ENCODE results near the gene CHD9. TPM values are rescaled to one million over a fixed set of nuclear protein-coding genes. Genes with fewer than 3 reads are reported as not detected.

CHD9 gene
- total RNA-seq, 4 donors from 2014 or later, result 37.4 to 112 (median 64.4) TPM

- in situ Hi-C loops (cut with MboI; ENCODE audit: low pct_ligation_motif_present in 1 of 4, low pct_unique_long_range_greater_than_20kb in 1 of 4, low sequenced_read_pairs in 3 of 4), result loop anchor here in 1 of 4 donors (25.0 kb wide), 1 partner anchor 90 kb away; the partner anchor contains the start of genes CHD9 and CHD9NB
- no peak for DNase-seq
Measured at GRCh38 chr16:53152329-53152728, 97.5 kb downstream of the CHD9 start.

GRCh38 chr16:53153130-53153529 lies 98.3 kb downstream of the CHD9 start:
- Histone ChIP-seq H3K36me3 (peaks cover 0 to 17% (median 8%) of the 10 kb centered on the region in 4 donors), H3K27ac (no peak overlapping the region), H3K4me3 (no peak overlapping the region), H3K27me3 (no peaks in the 10 kb centered on the region), H3K4me1 (peaks cover 0 to 21% (median under 1%) of the 10 kb centered on the region in 4 donors), H3K9me3 (peaks cover 6 to 8% of the 10 kb centered on the region in 2 donors)
- no peak for DNase-seq
- TF ChIP-seq EP300 (IDR thresholded peaks at IDR 0.05; ENCODE audit: low read depth) (no peak), POLR2A (IDR thresholded peaks at IDR 0.05) (no peak), CTCF (IDR thresholded peaks at IDR 0.05) (no peak), POLR2AphosphoS5 (IDR thresholded peaks at IDR 0.05) (no peak)
- in situ Hi-C loops (cut with MboI; ENCODE audit: low pct_ligation_motif_present in 1 of 4, low pct_unique_long_range_greater_than_20kb in 1 of 4, low sequenced_read_pairs in 3 of 4), result loop anchor here in 1 of 4 donors (25.0 kb wide), 1 partner anchor 91 kb away; the partner anchor contains the start of genes CHD9 and CHD9NB
- intact Hi-C loops (cut with DNase I; ENCODE audit: low total_unique reads), result no loop called here

More at GRCh38 chr16:53152329-53152728, 97.5 kb downstream of the CHD9 start:
- H3K4me3 ChIP-seq, result no peak overlapping the region
- H3K9me3 ChIP-seq, result peaks cover 6 to 8% of the 10 kb centered on the region in 2 donors
- H3K4me1 ChIP-seq, result peaks cover 0 to 29% (median 8%) of the 10 kb centered on the region in 4 donors
- no peak for TF ChIP-seq CTCF (IDR thresholded peaks at IDR 0.05)
- no peak for TF ChIP-seq POLR2A (IDR thresholded peaks at IDR 0.05)
- TF ChIP-seq EP300 (IDR thresholded peaks at IDR 0.05; ENCODE audit: low read depth), result no peak
- TF ChIP-seq POLR2AphosphoS5 (IDR thresholded peaks at IDR 0.05), result no peak
- intact Hi-C loops (cut with DNase I; ENCODE audit: low total_unique reads), result no loop called here
- H3K27me3 ChIP-seq, result no peaks in the 10 kb centered on the region
- H3K36me3 ChIP-seq, result peaks cover 0 to 17% (median 7%) of the 10 kb centered on the region in 4 donors
- no peak overlapping the region for H3K27ac ChIP-seq

- intact Hi-C loops (cut with DNase I; ENCODE audit: low total_unique reads) (no loop called here), in situ Hi-C loops (cut with MboI; ENCODE audit: low pct_ligation_motif_present in 1 of 4, low pct_unique_long_range_greater_than_20kb in 1 of 4, low sequenced_read_pairs in 3 of 4) (loop anchor here in 1 of 4 donors (25.0 kb wide), 1 partner anchor 92 kb away; the partner anchor contains the start of genes CHD9 and CHD9NB)
- H3K4me1 ChIP-seq, result peaks cover 0 to 19% (median 0%) of the 10 kb centered on the region in 4 donors
- WGBS, 2 donors (ENCODE audit: low coverage in 1 of 2), result 74 to 84% methylated on average over 5 to 9 of the region's 9 CpGs
- no peak for DNase-seq
- H3K9me3 ChIP-seq, result peaks cover 6 to 8% of the 10 kb centered on the region in 2 donors
- H3K27me3 ChIP-seq, result no peaks in the 10 kb centered on the region
- H3K27ac ChIP-seq, result no peak overlapping the region
- H3K4me3 ChIP-seq, result no peak overlapping the region
- TF ChIP-seq CTCF (IDR thresholded peaks at IDR 0.05) (no peak), EP300 (IDR thresholded peaks at IDR 0.05; ENCODE audit: low read depth) (no peak), POLR2AphosphoS5 (IDR thresholded peaks at IDR 0.05) (no peak), POLR2A (IDR thresholded peaks at IDR 0.05) (no peak)
- peaks cover 0 to 17% (median 8%) of the 10 kb centered on the region in 4 donors for H3K36me3 ChIP-seq
Measured at GRCh38 chr16:53154513-53154912, 99.7 kb downstream of the CHD9 start.

- no peaks in the 10 kb centered on the region for H3K27me3 ChIP-seq
- H3K27ac ChIP-seq, result no peak overlapping the region
- TF ChIP-seq POLR2A (IDR thresholded peaks at IDR 0.05) (no peak), EP300 (IDR thresholded peaks at IDR 0.05; ENCODE audit: low read depth) (no peak), POLR2AphosphoS5 (IDR thresholded peaks at IDR 0.05) (no peak), CTCF (IDR thresholded peaks at IDR 0.05) (no peak)
- no peak overlapping the region for H3K4me3 ChIP-seq
- no peak for DNase-seq
- WGBS, 2 donors (ENCODE audit: low coverage in 1 of 2), result 88 to 94% methylated on average over 2 of the region's 2 CpGs
- H3K36me3 ChIP-seq, result peaks cover 0 to 17% (median 4%) of the 10 kb centered on the region in 4 donors
- peaks cover 0 to 16% (median 0%) of the 10 kb centered on the region in 4 donors for H3K4me1 ChIP-seq
- in situ Hi-C loops (cut with MboI; ENCODE audit: low pct_ligation_motif_present in 1 of 4, low pct_unique_long_range_greater_than_20kb in 1 of 4, low sequenced_read_pairs in 3 of 4), result loop anchor here in 1 of 4 donors (25.0 kb wide), 1 partner anchor 94 kb away; the partner anchor contains the start of genes CHD9 and CHD9NB
- no peaks in the 10 kb centered on the region for H3K9me3 ChIP-seq
- intact Hi-C loops (cut with DNase I; ENCODE audit: low total_unique reads), result no loop called here
Measured at GRCh38 chr16:53156516-53156915, 101.7 kb downstream of the CHD9 start.
